IMR-90 (cell line): ENCODE data around the gene TMEM204. TPM values are rescaled to one million over a fixed set of nuclear protein-coding genes. Genes with fewer than 3 reads are reported as not detected.

ENCODE experiments used
- ATAC-seq: fragments of 200-7000 bp; cut with Tn5 transposase; 2 replicates; pipeline ENCODE4 v1.9.1; 2020; ENCODE audit warnings: low read depth, mild to moderate bottlenecking, moderate library complexity
- BruUV-seq: library from RNA; stranded (reverse); fragments of 400-500 nt; replicated peaks from 2 replicates; lab custom pipeline; 2021; lab: Mats Ljungman, UMichigan
- CTCF ChIA-PET: fragments of 300-600 bp; formaldehyde crosslinking; extraction: SDS; loops from one replicate; lab custom pipeline; 2021; ENCODE audit warnings: antibody characterized with exemption; lab: Yijun Ruan, JAX
- POLR2A ChIA-PET: fragments of 300-600 bp; sonication (Branson Sonifier 250); formaldehyde crosslinking; loops from one replicate; lab custom pipeline; 2022; ENCODE audit warnings: antibody characterized with exemption; ENCODE audit not compliant: unreplicated experiment; lab: Charles Lee
- DNase-seq: peaks from one replicate; pipeline ENCODE4 v3.0.0; 2013
- H2AFZ ChIP-seq: replicated peaks from 2 replicates; pipeline ENCODE3; 2013; ENCODE audit warnings: low read length, mild to moderate bottlenecking; ENCODE audit not compliant: poor library complexity
- H2AK5ac ChIP-seq: 2 replicates; pipeline ENCODE4 v1.6.1; 2013; ENCODE audit warnings: low read depth, low read length, inconsistent platforms
- H2AK9ac ChIP-seq: replicated peaks from 2 replicates; pipeline ENCODE3; 2013; ENCODE audit warnings: mild to moderate bottlenecking, low read depth, low read length, moderate library complexity; ENCODE audit not compliant: poor library complexity
- H2BK120ac ChIP-seq: 2 replicates; pipeline ENCODE4 v1.6.1; 2013; ENCODE audit warnings: low read depth, low read length, inconsistent platforms
- H2BK15ac ChIP-seq: 3 replicates; pipeline ENCODE4 v1.6.1; 2013; ENCODE audit warnings: low read depth, low read length, inconsistent platforms
- H2BK20ac ChIP-seq: 2 replicates; pipeline ENCODE4 v1.6.1; 2013; ENCODE audit warnings: low read depth, mild to moderate bottlenecking, inconsistent platforms, low read length, moderate library complexity
- H2BK5ac ChIP-seq: 2 replicates; pipeline ENCODE4 v1.6.1; 2013; ENCODE audit warnings: mild to moderate bottlenecking, low read depth, low read length, inconsistent platforms; ENCODE audit not compliant: poor library complexity, severe bottlenecking
- H3K14ac ChIP-seq: replicated peaks from 2 replicates; pipeline ENCODE4 v1.6.1; 2013; ENCODE audit warnings: low read depth, low read length, inconsistent platforms
- H3K18ac ChIP-seq: 2 replicates; pipeline ENCODE4 v1.6.1; 2013; ENCODE audit warnings: low read depth, low read length, control low read depth
- H3K23ac ChIP-seq: 2 replicates; pipeline ENCODE4 v1.6.1; 2013; ENCODE audit warnings: low read depth, low read length, inconsistent platforms
- H3K27ac ChIP-seq: 2 replicates; pipeline ENCODE4 v1.5.1; 2013; ENCODE audit warnings: mild to moderate bottlenecking, control low read depth, low read length; ENCODE audit not compliant: insufficient read depth
- H3K27me3 ChIP-seq: 2 replicates; pipeline ENCODE4 v1.6.1; 2013; ENCODE audit warnings: low read length; ENCODE audit not compliant: control insufficient read depth, insufficient read depth
- H3K36me3 ChIP-seq: 2 replicates; pipeline ENCODE4 v1.6.1; 2013; ENCODE audit warnings: low read length, mixed read lengths; ENCODE audit not compliant: control insufficient read depth, insufficient read depth
- H3K4ac ChIP-seq: 2 replicates; pipeline ENCODE4 v1.6.1; 2013; ENCODE audit warnings: low read depth, low read length, inconsistent platforms
- H3K4me1 ChIP-seq: 2 replicates; pipeline ENCODE4 v1.6.1; 2013; ENCODE audit warnings: low read length, mixed read lengths; ENCODE audit not compliant: control insufficient read depth, insufficient read depth
- H3K4me2 ChIP-seq: 2 replicates; pipeline ENCODE4 v1.6.1; 2013; ENCODE audit warnings: low read depth, mild to moderate bottlenecking, control low read depth, low read length, moderate library complexity
- H3K4me3 ChIP-seq: 2 replicates; pipeline ENCODE4 v1.5.1; 2013; ENCODE audit warnings: low read depth, mild to moderate bottlenecking, control low read depth, low read length, moderate library complexity; ENCODE audit not compliant: insufficient read depth
- H3K56ac ChIP-seq: 2 replicates; pipeline ENCODE4 v1.6.1; 2013; ENCODE audit warnings: low read length, inconsistent platforms; ENCODE audit not compliant: insufficient read depth; ENCODE audit errors: extremely low read depth
- H3K79me1 ChIP-seq, 2 experiments: 2 replicates each; pipeline ENCODE4 v1.6.1; 2013; ENCODE audit warnings: low read length in 2 of 2, inconsistent platforms in 1 of 2, low read depth in 1 of 2
- H3K9ac ChIP-seq: 2 replicates; pipeline ENCODE4 v1.6.1; 2013; ENCODE audit warnings: low read depth, low read length, control low read depth
- H3K9me1 ChIP-seq: 2 replicates; pipeline ENCODE4 v1.6.1; 2013; ENCODE audit warnings: low read length, inconsistent platforms; ENCODE audit not compliant: insufficient read depth
- H3K9me3 ChIP-seq: 2 replicates; pipeline ENCODE4 v1.6.1; 2013; ENCODE audit warnings: low read length; ENCODE audit not compliant: control insufficient read depth, insufficient read depth
- H4K20me1 ChIP-seq: 2 replicates; pipeline ENCODE4 v1.6.1; 2013; ENCODE audit warnings: low read length, inconsistent platforms; ENCODE audit not compliant: insufficient read depth
- H4K5ac ChIP-seq: 2 replicates; pipeline ENCODE4 v1.6.1; 2013; ENCODE audit warnings: mild to moderate bottlenecking, low read depth, low read length, control low read depth
- H4K8ac ChIP-seq, 2 experiments: 2 replicates each; pipeline ENCODE4 v1.6.1; 2013; ENCODE audit warnings: low read depth in 2 of 2, low read length in 2 of 2, control low read depth in 1 of 2, inconsistent platforms in 1 of 2
- H4K91ac ChIP-seq: 2 replicates; pipeline ENCODE4 v1.6.1; 2013; ENCODE audit warnings: low read depth, low read length, inconsistent platforms; ENCODE audit not compliant: insufficient read depth
- BHLHE40 ChIP-seq: fragments of 150-350 bp; IDR thresholded peaks from 2 replicates; pipeline ENCODE4 v1.6.1; 2016; ENCODE audit warnings: mild to moderate bottlenecking, low read depth, low read length
- CEBPB ChIP-seq: IDR thresholded peaks from 2 replicates; pipeline ENCODE4 v1.6.1; 2012; ENCODE audit warnings: low read depth, low read length, improper control_type of control experiment
- FOS ChIP-seq: fragments of 150-350 bp; IDR thresholded peaks from 2 replicates; pipeline ENCODE4 v1.6.1; 2016; ENCODE audit warnings: low read depth, low read length
- MAFK ChIP-seq: IDR thresholded peaks from 2 replicates; pipeline ENCODE4 v1.6.1; 2012; ENCODE audit warnings: low read depth, low read length, improper control_type of control experiment
- MAZ ChIP-seq: IDR thresholded peaks from 2 replicates; pipeline ENCODE4 v1.6.1; 2012; ENCODE audit warnings: low read depth, mild to moderate bottlenecking, low read length, improper control_type of control experiment, moderate library complexity, borderline replicate concordance
- MXI1 ChIP-seq: IDR thresholded peaks from 2 replicates; pipeline ENCODE4 v1.6.1; 2012; ENCODE audit warnings: low read depth, mild to moderate bottlenecking, low read length, moderate library complexity, borderline replicate concordance
- NFE2L2 ChIP-seq: fragments of 150-350 bp; IDR thresholded peaks from 2 replicates; pipeline ENCODE4 v1.6.1; 2016; ENCODE audit warnings: low read depth, mild to moderate bottlenecking, low read length
- RAD21 ChIP-seq: IDR thresholded peaks from 2 replicates; pipeline ENCODE4 v1.6.1; 2012; ENCODE audit warnings: low read length, improper control_type of control experiment
- RCOR1 ChIP-seq: IDR thresholded peaks from 2 replicates; pipeline ENCODE4 v1.6.1; 2012; ENCODE audit warnings: mild to moderate bottlenecking, low read length, improper control_type of control experiment; ENCODE audit not compliant: insufficient replicate concordance
- RFX5 ChIP-seq: IDR thresholded peaks from 2 replicates; pipeline ENCODE4 v1.8.0; 2012; ENCODE audit warnings: low read depth, mild to moderate bottlenecking, low read length, moderate library complexity
- SMC3 ChIP-seq: fragments of 150-350 bp; IDR thresholded peaks from 2 replicates; pipeline ENCODE4 v1.6.1; 2016; ENCODE audit warnings: low read depth, mild to moderate bottlenecking, antibody characterized with exemption, low read length, moderate library complexity
- WGBS, 2 experiments: methylation state at CpG; one replicate each; pipeline versions ENCODE4 v1.1.5 to v1.1.7; 2013; ENCODE audit warnings: missing lambda C conversion rate in 2 of 2; ENCODE audit not compliant: insufficient read length in 1 of 2; ENCODE audit errors: extremely low coverage in 2 of 2; 5-methylcytosine and 5-hydroxymethylcytosine counted together
- dilution Hi-C: fragments of 300-500 bp; cut with HindIII; formaldehyde crosslinking; loops from one replicate; pipeline ENCODE4 v1.14.3; 2018; ENCODE audit warnings: low sequenced_read_pairs; ENCODE audit not compliant: unreplicated experiment
- in situ Hi-C: fragments of 300-500 bp; cut with MboI; formaldehyde crosslinking; loops from 3 replicates; pipeline ENCODE4 v1.14.3; 2019; ENCODE audit warnings: low sequenced_read_pairs, inconsistent platforms, mixed read lengths
- intact Hi-C: fragments of 100-400 bp; cut with micrococcal nuclease; formaldehyde crosslinking; loops from 2 replicates; pipeline ENCODE4 v1.10.0; 2022
- polyA plus RNA-seq, 3 experiments: library from polyadenylated mRNA; depleted of rRNA; stranded (reverse); fragments of >200 nt; gene quantifications; 2 replicates each; pipeline ENCODE4 v1.2.3, GENCODE V29; 2012; ENCODE audit warnings: low replicate concordance in 1 of 3
- total RNA-seq: library from RNA; depleted of rRNA; stranded (reverse); fragments of >200 nt; gene quantifications from 2 replicates; pipeline ENCODE4 v1.2.3, GENCODE V29; 2012
- TF ChIP-seq, protein P1 (sequence below): fragments of 150-350 bp; IDR thresholded peaks from 2 replicates; pipeline ENCODE4 v1.6.1; 2017; ENCODE audit warnings: mild to moderate bottlenecking, antibody characterized with exemption, low read length, low read depth
- TF ChIP-seq, protein P2 (sequence below): conservative IDR thresholded peaks from 2 replicates; pipeline ENCODE4 v1.5.1; 2012; ENCODE audit warnings: mild to moderate bottlenecking, low read depth, low read length, improper control_type of control experiment
- TF ChIP-seq, protein P3 (sequence below): fragments of 150-350 bp; IDR thresholded peaks from 2 replicates; pipeline ENCODE4 v1.6.1; 2016; ENCODE audit warnings: low read depth, mild to moderate bottlenecking, low read length, moderate library complexity, borderline replicate concordance

TMEM204 gene
- total and polyA plus RNA-seq, 2 of the 4 experiments (the other 2 are of a cell fraction) = 7.0 to 12.3 TPM

DNA sequence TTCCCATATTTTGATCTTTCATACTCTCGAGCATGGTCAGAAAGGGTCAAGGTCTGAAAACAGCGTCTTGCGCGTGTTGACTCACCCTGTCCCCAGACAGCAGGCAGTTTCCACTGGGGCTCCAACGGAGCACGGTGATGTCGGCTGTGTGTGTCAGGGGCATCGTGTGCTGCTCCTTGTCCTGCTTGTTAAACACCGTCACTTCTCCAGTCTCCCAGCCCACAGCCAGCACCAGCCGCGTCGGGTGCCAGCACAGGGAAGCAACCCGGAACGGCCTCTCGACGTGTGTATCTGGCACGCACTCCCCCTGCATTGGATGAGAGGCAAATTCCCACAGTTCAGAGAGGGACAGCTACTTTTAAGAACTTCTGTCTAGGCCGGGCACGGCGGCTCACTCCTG, 68.8 kb downstream of the TMEM204 start:
- H2BK20ac ChIP-seq = no peak overlapping the region
- H3K56ac ChIP-seq = no peak overlapping the region
- H4K8ac ChIP-seq = no peak overlapping the region
- H3K27me3 ChIP-seq = no peaks in the 10 kb centered on the region
- H3K36me3 ChIP-seq = peaks cover 18% of the 10 kb centered on the region
- no peak overlapping the region for H2BK5ac ChIP-seq
- H4K91ac ChIP-seq = no peak overlapping the region
- no peak overlapping the region for H2BK120ac ChIP-seq
- dilution Hi-C loops (no loop called here), intact Hi-C loops (no loop called here), in situ Hi-C loops (no loop called here)
- H3K79me1 ChIP-seq = peaks cover 4 to 7% of the 10 kb centered on the region in 2 experiments; a peak in 3 of 4 replicates
- no peak overlapping the region for H3K4ac ChIP-seq
- no peak for ATAC-seq
- H2AK9ac ChIP-seq = no peak overlapping the region
- POLR2A ChIA-PET = no interaction called here
- WGBS, 2 experiments = 97% methylated on average over 8 of the region's 20 CpGs; no CpG with 5 or more reads in 1 of the 2 experiments
- H3K9me1 ChIP-seq = peaks cover 4% of the 10 kb centered on the region; the same call in 1 of the 2 replicates
- no peak overlapping the region for H3K14ac ChIP-seq
- H2AK5ac ChIP-seq = no peak overlapping the region
- no peak overlapping the region for H3K27ac ChIP-seq
- H3K4me3 ChIP-seq = no peak overlapping the region
- H3K4me2 ChIP-seq = no peak overlapping the region
- CTCF ChIA-PET = no interaction called here
- no peaks in the 10 kb centered on the region for H4K20me1 ChIP-seq
- H4K5ac ChIP-seq = no peak overlapping the region
- H3K9ac ChIP-seq = no peak overlapping the region
- TF ChIP-seq NFE2L2 (no peak), MXI1 (no peak), CEBPB (no peak), MAZ (no peak), FOS (no peak), MAFK (no peak), SMC3 (no peak), RCOR1 (no peak), RFX5 (no peak), RAD21 (no peak), BHLHE40 (no peak)
- TF ChIP-seq, protein P1, sequence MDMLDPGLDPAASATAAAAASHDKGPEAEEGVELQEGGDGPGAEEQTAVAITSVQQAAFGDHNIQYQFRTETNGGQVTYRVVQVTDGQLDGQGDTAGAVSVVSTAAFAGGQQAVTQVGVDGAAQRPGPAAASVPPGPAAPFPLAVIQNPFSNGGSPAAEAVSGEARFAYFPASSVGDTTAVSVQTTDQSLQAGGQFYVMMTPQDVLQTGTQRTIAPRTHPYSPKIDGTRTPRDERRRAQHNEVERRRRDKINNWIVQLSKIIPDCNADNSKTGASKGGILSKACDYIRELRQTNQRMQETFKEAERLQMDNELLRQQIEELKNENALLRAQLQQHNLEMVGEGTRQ = no peak
- TF ChIP-seq, protein P2, sequence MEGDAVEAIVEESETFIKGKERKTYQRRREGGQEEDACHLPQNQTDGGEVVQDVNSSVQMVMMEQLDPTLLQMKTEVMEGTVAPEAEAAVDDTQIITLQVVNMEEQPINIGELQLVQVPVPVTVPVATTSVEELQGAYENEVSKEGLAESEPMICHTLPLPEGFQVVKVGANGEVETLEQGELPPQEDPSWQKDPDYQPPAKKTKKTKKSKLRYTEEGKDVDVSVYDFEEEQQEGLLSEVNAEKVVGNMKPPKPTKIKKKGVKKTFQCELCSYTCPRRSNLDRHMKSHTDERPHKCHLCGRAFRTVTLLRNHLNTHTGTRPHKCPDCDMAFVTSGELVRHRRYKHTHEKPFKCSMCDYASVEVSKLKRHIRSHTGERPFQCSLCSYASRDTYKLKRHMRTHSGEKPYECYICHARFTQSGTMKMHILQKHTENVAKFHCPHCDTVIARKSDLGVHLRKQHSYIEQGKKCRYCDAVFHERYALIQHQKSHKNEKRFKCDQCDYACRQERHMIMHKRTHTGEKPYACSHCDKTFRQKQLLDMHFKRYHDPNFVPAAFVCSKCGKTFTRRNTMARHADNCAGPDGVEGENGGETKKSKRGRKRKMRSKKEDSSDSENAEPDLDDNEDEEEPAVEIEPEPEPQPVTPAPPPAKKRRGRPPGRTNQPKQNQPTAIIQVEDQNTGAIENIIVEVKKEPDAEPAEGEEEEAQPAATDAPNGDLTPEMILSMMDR = no peak
- TF ChIP-seq, protein P3, sequence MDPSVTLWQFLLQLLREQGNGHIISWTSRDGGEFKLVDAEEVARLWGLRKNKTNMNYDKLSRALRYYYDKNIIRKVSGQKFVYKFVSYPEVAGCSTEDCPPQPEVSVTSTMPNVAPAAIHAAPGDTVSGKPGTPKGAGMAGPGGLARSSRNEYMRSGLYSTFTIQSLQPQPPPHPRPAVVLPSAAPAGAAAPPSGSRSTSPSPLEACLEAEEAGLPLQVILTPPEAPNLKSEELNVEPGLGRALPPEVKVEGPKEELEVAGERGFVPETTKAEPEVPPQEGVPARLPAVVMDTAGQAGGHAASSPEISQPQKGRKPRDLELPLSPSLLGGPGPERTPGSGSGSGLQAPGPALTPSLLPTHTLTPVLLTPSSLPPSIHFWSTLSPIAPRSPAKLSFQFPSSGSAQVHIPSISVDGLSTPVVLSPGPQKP = no peak
- no peak for DNase-seq
- no peaks in the 10 kb centered on the region for H3K4me1 ChIP-seq
- no peak overlapping the region for H2BK15ac ChIP-seq
- H2AFZ ChIP-seq = no peak overlapping the region
- no TSS peak for BruUV-seq
- H3K9me3 ChIP-seq = no peaks in the 10 kb centered on the region
- H3K23ac ChIP-seq = no peak overlapping the region
- H3K18ac ChIP-seq = no peak overlapping the region
